NCI-H748 (cell line): ENCODE results near the gene TUBA8.
"Not testable (repeated sequence)": the region's sequence is repeated elsewhere in the genome, so short reads cannot be mapped to it uniquely, and the experiment has no call there.

Experiments used
- DNase-seq: peaks from one replicate; lab custom pipeline; 2025; ENCODE audit not compliant: unreplicated experiment; lab: John Stamatoyannopoulos, UW

Gene TUBA8

DNA sequence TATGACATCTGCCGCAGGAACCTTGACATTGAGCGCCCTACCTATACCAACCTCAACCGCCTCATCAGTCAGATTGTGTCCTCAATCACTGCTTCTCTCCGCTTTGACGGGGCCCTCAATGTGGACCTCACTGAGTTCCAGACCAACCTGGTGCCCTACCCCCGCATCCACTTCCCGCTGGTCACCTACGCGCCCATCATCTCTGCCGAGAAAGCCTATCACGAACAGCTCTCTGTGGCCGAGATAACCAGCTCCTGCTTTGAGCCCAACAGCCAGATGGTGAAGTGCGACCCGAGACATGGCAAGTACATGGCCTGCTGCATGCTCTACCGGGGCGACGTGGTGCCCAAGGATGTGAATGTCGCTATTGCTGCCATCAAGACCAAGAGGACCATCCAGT lies 16.0 kb downstream of the TUBA8 start:
- DNase-seq: no peak

DNA sequence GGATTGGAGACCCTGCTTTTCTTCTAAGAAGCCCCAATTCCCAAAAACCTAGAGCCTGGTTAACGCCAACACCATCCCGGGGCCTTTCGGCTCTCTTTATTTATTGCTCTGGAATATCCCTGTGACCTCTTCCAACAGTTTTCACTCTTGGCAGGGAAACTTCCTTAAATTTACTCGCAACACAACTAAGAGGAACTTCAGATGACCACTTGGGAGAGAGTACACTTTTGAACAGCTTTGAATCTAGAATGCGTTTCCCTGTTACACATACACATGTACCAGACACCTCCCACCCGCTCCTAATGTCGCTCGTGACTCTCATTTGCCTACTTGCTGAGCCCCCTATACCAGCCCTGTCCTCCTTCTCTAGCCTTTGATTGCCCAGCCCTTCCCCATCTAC lies 19.4 kb downstream of the TUBA8 start:
- no peak for DNase-seq

DNA sequence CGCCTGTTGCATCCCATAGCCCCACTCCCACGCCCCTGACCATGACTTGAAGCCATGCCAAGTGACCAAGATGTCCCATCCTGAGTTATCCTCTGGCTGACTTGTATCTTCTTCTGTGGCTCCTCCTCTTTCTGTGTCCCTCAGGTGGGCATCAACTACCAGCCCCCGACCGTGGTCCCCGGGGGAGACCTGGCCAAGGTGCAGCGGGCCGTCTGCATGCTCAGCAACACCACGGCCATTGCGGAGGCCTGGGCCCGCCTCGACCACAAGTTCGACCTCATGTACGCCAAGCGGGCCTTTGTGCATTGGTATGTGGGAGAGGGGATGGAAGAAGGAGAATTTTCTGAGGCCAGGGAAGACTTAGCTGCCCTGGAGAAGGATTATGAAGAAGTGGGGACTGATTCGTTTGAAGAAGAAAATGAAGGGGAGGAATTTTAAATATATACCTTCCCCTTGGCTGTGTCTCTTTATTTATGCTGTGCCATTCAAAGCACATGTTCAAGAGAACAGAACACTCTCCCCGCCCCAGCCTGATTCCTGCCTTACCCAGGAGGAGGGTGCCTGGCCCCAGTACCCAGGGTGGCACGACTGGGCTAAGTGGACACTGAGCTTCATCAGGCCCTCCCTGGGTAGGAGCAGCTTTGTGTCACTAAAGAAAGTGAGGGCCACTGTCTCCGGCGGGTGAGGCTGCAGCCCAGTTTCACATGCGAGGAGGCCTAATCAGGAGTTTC lies 20.3 kb downstream of the TUBA8 start:
- no peak for DNase-seq

DNA sequence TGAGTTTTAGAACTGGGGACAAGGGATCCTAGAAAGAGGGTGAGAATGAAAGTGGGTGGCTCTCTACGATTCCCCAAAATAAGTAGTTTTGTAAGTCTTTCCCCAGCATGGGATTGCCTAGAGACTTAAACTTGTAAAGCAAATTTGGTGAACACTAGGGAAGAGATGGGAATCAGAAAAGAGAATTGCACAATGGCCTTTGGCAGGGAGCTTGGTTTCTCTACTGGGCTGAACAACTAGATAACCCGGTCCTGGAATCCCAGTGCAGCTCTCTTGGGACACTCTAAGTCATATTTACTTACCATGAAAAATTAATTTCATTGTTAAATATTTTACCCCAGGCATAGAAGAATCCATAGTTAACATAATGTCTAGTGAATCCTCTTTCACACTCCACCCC lies 22.8 kb downstream of the TUBA8 start:
- no peak for DNase-seq

DNA sequence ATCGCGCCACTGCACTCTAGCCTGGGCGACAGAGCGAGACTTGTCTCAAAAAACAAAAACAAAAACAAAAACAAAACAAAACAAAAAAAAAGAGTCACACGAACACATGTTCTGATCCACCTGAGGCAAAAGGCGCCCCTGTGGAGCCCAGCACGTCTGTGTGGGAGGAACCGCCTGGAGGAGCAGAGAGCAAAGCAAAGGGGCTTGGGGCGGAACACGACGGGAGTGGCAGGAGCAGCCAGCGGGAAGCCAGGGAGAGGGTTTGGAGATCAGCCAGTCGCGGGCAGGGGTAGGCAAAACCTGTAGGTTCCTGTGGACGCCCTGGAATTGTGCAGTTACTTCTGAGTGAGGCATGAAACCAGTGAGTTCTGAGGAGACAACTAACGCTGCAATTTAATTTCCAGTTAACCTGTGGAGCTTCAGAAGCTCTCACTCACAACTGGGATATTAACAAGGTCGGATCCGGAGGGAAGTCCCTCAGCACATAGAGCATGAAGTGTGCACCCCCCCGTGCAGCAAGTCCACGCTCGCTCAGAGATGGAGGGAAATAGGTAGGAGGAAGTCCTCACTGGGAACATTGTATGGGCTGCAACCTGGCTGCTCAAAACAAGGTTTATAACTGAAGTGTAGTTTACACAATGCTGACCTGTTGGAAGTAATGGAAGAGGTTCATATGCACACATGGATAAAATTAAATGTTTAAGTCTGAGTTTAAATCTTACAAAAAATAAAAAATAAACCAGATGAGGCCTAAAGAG lies 26.1 kb downstream of the TUBA8 start:
- no peak for DNase-seq

DNA sequence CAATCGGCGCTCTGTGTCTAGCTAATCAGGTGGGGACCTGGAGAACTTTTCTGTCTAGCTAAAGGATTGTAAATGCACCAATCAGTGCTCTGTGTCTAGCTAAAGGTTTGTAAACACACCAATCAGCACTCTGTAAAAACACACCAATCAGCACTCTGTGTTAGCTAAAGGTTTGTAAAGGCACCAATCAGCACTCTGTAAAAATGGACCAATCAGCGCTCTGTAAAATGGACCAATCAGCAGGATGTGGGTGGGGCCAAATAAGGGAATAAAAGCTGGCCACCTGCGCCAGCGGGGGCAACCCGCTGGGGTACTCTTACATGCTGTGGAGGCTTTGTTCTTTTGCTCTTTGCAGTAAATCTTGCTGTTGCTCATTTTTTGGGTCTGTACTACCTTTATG lies 30.4 kb downstream of the TUBA8 start:
- DNase-seq: not testable (repeated sequence)

DNA sequence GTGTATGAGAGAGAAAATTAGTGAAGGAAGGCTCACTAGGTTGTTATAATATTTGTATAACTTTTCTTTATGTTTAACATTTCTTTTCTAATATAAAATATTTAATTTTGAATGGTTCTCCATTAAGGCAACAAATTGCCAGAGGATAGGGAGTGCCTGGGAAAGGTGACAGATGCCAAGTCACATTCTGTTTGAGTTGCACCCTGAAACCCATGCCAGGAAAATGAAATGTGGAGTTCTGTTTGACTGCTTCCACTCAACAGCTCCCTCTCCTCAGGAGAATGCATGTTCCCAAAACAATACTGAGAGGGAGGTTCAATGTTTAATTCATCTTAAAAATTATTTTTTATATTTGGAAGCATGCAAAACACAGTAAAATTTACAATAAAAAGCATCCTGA lies 33.5 kb downstream of the TUBA8 start:
- DNase-seq: no peak

DNA sequence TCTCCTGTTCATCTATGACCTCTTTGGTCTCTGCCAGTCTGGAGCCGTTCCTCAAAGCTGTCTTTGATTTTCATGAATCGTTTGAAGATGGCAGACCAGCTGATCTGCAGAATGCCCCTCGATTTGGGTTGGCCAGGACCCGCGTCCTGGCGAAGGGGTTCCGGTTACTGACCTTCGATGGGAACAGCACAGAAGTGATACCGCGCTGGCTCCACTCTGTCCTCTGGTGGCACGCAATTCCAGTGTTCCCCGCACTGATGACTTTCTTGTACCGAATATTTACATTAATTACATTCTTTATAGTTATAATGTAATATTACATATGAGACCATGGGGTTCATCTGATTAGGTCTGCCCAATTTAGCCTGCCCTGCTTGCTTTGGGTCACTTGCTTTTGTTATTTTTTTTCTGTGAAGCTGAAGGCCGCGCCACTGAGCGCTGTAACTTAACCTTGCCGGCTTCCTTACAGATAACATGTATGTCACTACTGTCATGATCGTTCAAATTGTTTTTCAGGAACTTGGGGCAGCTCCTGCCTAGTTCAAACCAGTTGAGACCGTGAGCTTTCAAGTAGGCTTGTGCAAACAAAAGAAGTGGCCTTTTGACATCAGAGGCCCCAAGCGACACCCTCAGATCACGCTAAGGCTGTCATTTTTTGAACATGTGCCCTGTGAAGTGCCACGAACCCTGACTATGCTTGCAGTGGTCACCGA lies 35.2 kb downstream of the TUBA8 start:
- no peak for DNase-seq

DNA sequence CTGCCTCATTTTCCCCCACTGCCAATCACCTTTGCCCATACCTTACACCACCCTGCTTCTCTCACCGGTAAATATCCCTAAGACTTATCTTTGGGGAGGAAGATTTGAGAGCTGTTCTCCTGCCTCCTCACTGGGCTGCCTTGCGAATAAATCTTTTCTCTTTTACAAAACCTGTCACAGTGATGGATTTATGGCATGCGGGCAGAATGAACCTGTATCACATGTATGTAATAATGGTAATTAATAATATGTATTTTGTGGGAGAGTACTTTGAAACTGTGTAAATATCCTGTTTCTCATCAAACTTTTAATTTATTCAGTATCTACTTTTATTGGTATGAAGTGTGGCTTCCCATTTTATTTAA lies 35.8 kb downstream of the TUBA8 start:
- no peak for DNase-seq

DNA sequence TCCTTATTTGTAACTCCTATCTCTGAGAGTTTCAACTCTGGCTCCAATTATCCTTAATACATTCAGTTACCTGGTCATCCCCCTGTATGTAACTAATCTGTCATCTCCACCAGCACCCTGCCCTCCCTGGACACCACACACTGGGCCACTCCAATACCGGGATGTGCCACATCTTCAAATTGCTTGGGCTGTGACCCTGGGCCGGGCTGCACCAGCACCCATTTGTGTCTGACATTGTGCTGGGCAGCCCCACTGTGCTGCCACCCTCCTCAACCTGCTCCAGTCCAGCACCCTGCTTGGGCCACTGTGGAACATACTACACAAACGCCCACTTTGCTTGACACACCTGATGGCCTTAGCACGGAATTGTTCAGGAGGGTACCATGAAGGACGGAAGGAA lies 37.2 kb downstream of the TUBA8 start:
- DNase-seq: no peak

DNA sequence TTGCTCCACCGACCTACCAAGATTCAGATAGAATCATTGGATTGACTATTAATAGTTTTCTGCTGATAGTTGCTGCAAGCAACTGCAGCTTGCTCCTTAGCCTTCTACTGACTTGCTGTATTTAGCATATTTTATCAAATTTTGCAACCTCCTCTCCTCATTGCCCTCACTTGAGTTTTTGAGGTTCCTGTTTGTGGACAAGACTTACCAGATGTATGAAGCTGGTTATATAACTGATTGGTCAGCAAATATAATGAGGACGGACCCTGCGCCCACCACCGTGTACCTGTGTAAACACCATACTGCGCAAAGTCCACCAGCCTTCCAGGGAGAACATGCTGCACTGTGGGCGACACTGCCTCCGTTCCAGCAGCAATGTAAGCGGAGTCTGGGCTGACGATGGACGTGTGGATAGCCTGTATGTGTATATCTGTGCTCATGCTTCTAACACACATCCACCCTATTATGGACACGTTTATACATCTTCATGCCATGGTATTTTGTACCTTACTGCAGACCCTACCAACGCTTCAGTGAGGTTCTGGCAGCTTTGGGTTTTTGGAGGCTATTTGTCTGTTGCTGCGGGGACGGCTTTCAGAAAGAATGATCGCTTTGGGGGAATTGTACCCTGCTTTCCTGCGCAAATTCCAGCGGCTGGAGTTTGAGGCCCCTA lies 37.8 kb downstream of the TUBA8 start:
- no peak for DNase-seq

DNA sequence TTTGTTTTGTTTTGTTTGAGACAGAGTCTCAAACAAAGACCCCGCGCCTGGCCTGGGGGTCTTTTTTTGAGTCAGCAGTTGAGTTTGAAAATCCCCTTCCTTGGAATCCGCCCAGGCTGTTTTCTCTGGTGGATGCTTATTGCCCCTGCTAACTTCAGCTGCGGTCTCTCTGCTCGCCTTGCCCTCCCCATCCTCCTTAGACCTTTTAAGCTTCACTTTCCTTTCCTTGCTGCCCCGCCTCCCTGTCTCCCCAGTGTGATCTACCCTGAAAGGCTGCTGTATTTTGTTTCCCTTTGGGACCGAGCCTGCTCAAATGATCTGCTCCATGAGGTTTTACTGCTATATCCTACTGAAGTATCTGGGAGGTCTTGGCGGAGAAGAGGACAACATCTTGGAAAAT lies 41.9 kb downstream of the TUBA8 start:
- DNase-seq: no peak

DNA sequence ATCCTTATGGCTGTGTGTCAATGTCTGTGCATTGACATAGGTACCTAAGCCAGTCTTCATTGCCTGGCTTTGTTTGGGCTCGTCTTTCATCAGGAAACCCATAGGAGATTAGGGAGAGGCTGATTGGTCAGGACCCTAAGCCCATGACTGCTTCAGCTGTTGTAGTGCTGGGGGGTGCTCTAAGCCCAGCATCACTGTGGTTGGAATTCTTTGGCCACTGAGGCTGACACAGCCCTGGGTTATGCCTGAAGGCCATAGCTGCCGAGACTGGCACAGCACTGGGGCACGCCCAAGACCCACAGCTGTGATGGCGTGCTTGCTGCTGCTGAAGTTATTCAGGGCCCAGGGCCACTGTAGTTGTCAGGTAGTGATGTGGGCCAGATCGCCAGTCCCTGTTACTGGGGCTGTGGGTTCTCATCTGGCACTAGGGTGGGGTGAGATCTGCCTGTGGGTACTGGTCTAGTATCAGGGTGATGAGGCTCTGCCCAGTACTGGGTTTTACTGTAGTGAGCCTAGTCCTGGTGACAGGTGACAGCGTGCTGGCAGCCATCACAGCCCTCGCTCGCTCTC lies 44.3 kb downstream of the TUBA8 start:
- no peak for DNase-seq

DNA sequence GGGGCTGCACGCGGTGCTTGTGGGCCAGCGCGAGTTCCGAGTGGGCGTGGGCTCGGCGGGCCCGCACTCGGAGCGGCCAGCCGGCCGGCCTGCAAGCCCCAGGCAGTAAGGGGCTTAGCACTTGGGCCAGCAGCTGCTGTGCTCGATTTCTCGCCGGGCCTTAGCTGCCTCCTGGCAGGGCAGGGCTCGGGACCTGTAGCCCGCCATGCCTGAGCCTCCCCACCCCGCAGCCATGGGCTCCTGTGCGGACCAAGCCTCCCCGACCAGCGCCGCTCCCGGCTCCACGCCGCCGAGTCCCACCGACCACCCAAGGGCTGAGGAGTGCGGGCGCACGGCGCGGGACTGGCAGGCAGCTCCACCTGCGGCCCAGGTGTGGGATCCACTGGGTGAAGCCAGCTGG lies 44.9 kb downstream of the TUBA8 start:
- DNase-seq: not testable (repeated sequence)

DNA sequence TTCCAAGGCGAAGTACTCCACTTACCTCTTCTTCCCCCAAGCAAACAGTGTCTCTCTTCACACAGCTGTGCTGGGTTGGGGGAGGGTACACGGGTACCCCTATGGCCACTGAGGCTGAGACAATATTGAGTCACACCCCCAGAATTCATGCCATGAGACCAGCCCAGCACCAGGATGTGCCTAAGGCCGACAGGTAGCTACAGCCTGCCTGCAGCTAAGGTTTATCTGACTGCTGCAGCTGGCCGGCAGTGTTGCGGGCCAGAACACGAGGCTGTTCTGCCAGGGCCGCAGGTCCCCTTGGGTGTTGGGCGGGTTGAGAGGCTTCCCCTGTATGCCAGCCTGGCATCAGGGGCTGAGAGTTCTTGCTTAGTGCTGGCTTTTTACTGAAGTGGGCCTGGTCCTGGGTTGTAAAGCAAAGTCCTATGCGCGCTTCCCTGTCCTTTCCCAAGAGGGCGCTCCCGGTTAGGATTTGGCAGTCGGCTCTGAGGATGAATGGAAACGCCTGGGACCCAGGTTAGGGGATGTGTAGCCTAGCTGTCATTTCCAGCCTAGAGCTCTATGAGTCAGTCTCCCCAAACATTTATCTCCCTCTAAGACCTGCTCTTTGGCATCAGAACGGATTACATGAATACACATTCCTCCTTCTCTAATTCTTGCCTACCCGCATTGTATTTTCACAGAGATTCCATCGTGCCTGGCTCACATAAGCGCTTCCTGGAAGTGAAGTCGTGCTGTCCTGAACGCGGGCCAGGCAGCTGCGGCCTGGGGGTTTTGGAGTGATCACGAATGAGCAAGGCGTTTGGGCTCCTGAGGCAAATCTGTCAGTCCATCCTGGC lies 46.5 kb downstream of the TUBA8 start:
- DNase-seq: peak; percentile 74

DNA sequence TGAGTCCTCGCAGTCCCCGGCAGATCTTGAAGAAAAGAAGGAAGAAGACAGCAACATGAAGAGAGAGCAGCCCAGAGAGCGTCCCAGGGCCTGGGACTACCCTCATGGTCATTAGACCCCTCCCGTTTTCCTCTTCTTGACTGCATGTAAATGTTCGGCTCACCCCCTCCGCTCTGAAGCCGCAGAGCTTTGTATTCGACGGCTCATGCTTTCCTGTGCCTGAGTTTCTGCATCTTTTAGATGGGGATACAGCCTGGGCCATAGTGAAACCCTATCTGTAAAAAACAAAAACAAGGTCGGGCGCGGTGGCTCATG lies 47.1 kb downstream of the TUBA8 start:
- DNase-seq: no peak

DNA sequence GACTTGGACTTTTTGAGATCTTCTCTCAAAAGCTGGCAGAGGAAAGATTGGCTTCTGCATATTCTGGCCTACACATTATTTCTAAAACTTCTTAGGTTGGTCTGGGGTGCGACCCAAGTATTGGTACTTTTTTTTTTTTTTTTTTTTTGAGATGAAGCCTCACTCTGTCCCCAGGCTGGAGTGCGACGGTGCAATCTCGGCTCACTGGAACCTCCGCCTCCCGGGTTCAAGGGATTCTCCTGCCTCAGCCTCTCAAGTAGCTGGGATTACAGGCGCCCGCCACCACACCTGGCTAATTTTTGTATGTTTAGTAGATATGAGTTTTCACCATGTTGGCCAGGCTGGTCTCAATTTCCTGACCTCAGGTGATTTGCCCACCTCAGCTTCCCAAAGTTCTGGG lies 50.0 kb downstream of the TUBA8 start:
- DNase-seq: not testable (repeated sequence)

DNA sequence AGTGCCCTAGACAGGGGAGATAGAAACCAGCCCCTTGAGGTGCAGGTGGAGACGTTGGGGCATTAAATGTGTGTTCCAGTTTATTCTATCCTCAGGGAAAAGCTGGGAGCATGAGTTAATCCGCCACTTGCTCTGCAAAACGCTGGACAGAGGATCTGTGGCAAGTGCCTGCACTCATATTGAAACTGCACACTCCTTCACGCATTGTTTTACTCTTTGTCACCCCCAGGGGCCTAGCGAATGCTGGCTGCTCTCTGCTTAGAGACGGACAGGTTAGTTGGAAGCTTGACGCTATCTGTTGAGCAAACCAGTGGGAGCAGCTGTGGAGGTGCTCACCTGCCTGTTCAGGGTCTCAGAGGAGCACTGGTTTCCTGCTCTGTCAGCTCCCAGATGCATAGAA lies 53.2 kb downstream of the TUBA8 start:
- DNase-seq: not testable (repeated sequence)

DNA sequence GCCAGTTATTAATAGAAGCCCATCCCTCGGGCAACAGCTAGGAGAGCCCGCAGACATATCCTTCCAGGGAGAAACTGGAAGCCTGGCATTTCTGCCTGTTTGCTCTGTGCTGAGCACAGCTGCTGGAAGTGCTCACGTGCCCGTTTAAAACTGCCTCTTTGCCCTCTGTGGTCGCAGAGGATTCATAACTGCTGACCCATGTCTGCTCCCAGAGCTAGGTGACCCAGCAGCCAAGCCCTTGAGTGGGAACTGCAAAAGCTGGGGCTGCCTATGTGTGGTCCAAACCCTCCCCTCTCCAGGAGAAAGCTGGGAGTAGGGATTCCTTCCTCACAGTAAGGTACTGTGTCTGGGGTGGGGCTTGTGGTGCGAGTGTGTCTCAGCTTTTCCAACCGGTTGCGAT lies 54.0 kb downstream of the TUBA8 start:
- DNase-seq: not testable (repeated sequence)

DNA sequence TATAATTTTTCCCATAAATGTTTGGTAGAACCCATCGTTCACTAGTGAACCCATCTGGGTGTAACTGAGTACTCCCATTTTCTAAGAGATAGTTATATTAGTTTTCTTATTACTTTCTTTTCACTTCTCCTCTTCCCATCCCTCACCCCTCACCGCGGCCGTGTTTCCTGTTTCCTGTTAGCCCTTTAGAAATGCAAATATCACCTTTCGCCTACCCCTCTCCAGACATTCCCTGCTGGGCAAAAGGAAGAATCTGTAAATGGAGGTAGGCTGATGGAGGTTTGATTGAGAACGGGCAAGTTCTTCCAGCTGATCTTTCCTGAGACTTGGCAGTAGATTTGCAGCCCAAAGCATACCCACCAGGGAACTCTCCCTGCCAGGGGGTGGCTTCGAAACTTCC lies 54.7 kb downstream of the TUBA8 start:
- not testable (repeated sequence) for DNase-seq
